Fibroblast of skin of left quadriceps (primary cell): ENCODE measurements around the gene FBN1.

Source experiments
- DNase-seq, 2 experiments: peaks; one replicate each; pipeline ENCODE4 v3.0.0-alpha.2; 2013; ENCODE audit warnings: low read depth in 2 of 2

Gene FBN1

DNA sequence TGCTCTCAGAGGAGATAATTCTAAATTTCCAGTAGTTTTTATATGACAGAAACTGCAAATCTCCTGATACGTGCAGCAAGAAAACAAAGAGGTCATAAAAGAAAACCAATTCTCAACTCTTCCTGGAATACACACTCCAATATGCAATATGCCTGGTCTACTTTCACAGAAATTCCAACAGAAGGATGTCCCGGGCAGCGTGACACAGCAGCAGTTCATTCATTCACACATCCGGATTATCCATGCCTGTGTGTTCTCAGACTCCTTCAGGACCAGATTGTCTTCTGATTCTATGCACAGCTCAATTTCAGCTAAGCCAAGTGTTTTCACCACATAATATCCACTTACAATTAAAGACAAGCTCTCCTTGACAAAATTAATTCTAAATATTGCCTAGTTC, 64.3 kb downstream of the FBN1 start:
- DNase-seq, result no peak

DNA sequence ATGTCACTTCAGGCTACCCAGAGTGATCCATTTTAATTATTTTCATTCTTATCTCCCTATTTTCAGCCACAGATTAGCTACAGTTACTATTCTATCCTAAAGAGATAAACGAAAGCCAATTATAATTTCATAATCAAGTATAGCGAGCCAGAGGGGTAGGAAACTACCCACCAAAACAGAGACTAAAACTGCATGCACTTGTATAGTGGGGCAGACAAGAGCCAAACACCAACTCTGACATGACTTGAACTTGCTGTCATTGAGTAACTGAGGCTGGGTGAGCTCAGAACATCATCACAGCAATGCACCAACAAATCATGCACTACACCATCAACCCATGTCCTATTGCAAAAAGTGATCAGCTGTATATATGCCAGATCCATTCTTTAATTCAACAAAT, 64.8 kb downstream of the FBN1 start:
- DNase-seq, result no peak

DNA sequence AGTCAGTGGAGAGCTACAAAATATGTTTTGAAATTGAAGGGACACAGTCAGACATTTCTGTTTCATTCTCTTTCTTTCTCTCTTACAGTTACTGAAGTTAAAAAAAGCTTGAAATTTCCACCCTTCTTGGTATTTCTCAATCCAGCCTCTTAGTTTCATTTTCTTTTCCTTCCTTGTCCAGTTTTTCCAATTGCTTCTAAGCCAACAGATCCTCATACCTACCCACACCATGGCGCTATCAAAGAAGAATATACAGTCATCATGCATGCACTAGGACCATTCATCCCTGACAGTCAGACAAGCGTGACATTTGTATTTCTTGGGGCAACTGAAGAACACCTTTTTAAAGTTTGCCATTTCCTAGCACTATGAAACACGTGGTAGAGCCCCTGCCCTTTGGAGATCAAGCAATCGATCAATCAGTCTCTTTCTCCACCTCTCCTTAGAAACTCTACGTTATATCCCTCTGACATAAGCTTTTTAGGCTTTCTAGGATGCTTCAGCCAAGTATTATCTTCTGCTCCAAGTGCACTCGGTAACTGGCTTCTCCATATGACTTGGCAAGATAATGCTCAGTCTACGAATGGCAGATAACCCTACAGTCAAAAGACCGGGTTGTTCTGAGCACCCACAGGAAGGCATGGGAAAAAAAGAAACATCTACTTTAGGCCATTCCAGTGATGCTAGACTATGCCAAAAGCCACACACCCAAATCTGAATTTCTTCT, 65.4 kb downstream of the FBN1 start:
- no peak for DNase-seq

DNA sequence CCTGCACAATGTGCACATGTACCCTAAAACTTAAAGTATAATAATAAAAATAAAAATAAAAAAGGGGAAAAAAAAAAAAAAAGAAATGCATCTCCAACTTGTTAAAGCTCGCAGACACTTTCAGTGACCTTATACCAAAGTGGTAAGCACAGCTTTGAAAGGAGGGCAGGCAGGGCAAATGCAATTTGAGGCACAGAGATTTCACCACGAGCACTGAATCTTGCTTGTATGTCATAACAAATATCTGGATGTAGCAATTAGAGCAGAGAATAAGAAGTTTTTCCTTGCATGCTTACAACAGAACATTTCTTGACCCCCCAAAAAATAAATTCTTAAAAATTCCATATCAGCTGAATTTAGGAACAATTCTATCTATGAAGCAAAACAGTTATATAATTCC, 66.5 kb downstream of the FBN1 start:
- no peak for DNase-seq

DNA sequence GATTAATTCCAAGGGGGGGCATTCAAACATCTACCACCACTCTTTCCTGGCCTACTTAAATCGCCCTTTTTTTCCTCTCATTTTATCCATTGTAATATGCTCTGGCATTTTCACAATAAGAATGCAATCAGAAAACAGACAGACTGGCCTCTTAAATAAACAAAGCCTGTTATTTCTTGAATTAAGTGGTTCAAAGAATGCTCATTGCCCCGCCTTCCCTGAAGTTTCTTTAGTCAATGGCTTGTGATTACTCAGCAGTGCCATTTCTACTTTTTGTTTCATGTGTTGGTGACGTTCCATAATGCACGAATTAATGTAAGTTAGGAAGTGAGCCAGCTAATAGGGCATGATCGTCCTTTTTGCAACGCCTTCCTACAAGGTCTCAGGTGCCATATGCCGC, 68.0 kb downstream of the FBN1 start:
- DNase-seq, result no peak

DNA sequence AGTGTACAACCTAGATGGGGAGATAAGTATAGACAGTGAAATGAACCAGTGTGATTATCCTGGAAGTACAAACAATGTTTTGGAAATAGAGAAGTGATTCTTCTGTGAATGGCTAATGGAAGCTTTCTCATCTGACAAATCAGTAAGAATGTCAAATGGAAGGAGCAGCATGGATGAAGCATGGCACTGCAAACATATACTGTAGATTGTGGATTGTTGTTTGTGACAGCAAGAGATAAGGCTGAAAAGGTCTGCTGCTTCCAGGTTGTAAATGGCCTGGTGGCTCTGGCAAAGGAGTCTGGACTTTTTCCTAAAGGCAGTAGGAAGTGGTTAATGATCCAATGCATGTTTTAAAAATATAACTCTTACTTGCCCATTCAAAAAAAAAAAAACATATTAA, 71.3 kb downstream of the FBN1 start:
- DNase-seq, result no peak

DNA sequence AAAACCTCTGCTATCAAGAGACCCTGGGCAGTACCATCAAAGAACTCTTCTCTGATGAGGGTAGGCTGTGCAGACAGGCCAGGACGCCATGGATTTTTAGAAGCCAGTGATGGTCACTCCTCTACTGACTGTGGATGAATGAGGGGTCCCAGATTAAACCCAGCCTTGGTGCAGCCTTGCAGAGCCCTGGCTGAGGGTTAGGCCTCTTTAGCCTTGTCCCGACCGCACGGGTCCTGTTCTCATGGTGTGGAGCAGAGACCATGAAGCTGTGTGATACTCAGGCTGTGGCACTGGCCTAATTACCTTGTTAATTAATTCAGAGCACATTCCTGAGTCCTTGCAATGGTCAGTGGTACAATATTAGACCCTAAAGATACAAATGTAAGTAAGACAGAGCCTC, 71.7 kb downstream of the FBN1 start:
- no peak for DNase-seq

DNA sequence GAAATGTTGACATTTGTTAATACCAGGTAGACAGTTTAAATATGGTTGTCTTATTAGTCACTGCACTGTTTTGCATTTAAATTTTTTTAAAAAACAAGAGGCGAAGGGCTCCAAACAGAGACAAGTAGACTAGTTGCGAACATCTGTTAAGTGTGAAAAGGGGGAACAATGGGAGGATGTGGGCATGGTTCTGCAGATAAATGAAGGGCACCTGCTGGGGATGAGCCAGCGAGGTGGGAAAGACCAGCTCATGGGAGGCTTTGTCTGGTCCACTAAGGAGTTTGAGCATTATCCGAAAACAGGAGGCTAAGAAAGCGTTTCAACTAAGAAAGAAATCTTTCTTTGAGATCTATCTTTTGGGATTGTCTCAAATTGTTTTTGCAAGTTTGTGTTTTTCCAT, 72.7 kb downstream of the FBN1 start:
- no peak for DNase-seq

DNA sequence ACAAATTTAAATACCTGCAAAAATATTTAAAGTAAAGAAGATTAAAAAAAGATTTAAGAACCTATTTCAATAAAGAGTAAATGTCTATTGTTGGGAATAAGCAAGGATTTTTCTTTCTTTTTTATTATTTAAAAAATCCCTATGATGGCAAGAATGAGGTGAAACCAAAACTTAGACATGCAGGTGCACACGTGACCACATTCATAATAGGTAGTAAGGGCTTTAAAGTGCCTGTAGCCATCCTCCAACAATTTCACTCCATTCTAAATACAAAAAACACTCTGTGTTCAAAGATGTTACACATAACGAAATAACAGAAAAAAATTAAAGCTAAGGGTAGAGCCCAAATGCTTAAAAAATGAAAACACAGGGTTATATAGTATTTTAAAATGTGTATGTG, 74.0 kb downstream of the FBN1 start:
- DNase-seq, result no peak

DNA sequence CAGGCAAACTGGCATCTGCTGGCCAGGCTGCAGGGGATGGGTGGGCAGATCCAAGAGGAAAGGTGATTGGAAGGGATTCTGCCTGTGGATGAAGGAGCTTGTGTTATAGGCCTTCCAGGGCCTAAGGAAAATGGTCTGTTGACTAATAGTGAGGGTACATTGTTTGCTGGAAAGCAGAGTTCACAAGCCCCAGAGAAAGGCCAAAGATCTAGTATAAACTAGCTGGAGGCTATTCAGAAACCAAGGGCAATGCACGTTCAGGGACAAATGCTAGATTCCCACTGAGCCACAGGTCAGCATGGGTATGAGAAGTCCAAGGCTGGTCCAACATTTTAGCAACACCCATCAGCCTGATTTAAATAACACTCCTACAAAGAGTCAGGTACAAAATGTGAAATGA, 74.7 kb downstream of the FBN1 start:
- no peak for DNase-seq

DNA sequence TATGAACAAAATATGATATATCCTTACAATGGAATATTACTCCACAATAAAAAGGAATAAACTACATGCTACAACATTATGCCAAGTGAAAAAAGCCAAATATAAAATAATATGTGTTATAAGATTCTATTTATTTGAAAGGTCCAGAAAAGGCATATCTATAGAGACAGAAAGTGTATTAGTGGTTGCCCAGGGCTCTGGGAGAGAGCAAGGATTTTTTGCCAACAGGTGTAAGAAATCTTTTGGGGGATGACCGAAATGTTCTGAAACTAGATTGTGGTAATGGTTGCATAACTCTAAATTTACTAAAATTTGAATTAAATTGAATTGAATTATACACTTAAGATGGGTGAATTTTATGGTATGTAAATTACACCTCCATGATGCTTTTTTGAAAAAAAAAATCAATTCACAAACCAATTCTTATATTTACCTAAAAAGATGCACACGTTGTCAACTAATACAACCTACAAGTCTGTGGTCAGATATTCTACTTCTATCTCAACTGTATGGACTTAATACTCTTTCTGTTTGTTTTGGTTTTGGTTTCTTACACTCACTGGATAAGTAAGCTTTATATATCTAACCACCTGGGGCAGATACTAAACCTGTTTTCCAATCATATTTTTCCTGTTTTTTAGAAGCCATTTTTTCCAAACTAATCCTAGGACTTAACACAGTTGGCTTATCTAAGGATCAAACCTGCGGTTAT, 75.8 kb downstream of the FBN1 start:
- DNase-seq, result no peak

DNA sequence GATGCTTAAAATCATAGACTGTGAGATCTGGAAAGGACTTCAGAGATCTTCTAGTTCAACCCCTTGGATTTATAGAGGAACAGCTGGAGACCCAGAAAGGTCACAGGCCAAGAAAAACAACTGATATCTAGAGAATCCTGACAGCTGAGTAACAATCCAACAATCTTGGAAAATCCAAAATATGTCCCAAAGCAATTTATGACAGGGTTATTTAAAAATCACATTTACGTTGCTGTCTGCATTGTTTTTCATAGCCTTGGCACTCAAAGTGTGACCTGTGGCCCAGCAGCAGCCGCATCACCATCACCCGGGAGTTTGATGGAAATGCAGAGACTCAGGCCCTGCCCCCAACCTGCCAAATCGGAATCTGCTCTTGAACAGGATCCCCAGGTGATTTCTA, 78.8 kb downstream of the FBN1 start:
- DNase-seq, result no peak

DNA sequence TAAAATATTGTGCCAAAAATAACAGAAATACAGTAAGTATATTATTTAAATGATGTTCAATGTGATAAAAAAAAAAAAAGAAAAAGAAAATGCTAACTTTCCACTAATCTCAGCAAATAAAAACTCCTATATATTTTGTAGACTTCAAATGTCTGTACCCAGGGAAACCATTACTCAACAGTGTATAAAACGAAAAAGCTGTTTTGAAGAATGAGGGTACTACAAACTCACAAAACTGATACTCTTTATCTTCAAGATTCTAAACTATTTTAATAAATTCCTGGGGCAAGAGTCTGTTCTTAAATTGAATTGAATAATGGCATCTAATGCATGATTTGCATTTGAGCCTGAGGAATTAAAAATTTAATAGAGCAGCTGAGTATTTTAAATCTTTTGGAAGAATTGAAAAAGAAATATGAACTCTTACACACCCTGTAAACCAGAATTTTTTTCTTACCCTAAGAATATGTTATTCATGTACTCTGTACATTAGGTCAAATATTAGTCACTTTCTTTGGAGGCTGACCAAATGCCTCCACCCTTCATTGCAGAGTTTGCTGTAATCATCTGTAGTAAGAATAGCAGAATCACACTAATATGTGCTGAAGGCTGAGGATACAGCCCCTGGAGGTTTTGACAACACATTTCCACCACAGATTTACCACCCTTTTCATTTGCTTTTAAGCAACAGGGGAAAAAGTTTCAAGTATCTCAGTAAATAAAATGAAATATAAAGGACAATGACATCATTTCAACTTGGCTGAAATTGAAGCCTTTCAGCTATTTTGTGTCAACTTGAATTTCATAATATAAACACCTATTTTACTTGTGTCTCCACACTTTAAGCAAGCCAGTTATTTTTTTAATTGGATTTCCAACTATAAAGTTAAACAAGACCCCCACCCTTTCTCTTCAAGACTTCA, 79.7 kb downstream of the FBN1 start:
- peak; percentile 92 for DNase-seq

DNA sequence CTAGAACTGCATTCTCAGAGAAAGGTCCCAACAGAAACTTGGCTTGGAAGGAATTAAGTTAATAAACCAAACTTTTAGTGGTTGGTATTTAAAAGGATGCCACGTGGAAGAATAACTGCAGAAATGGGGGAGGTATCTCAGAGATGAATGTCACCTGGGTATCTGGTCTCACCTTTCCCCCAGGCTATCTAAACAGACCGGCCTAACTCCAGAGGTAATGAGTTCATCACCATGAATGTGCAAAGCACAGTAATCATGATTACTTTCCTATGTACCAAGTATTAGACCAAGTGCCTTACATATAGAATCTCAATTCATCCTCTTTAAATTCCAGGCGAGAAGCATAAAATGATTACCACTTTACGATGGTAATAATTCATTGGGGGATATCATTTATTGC, 80.8 kb downstream of the FBN1 start:
- no peak for DNase-seq

DNA sequence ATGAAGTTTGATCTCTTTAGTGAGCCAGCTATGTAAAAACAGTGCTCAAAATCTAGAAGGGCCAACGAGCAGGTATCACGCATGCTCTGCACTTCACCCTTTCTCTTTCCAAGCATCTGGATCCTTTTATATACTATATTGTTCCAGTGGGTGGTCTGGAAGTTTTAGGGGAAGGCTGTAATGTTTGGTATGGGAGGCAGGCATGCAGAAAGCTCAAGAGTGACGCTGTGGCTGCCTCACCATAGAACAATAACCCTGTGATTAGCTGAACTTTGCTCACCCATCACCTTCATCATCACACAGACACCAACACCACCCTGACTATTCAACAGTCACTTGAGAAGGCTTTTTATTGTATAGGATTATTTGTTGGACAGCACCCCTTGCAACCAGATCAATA, 81.6 kb downstream of the FBN1 start:
- peak; percentile 77 to 78 for DNase-seq

DNA sequence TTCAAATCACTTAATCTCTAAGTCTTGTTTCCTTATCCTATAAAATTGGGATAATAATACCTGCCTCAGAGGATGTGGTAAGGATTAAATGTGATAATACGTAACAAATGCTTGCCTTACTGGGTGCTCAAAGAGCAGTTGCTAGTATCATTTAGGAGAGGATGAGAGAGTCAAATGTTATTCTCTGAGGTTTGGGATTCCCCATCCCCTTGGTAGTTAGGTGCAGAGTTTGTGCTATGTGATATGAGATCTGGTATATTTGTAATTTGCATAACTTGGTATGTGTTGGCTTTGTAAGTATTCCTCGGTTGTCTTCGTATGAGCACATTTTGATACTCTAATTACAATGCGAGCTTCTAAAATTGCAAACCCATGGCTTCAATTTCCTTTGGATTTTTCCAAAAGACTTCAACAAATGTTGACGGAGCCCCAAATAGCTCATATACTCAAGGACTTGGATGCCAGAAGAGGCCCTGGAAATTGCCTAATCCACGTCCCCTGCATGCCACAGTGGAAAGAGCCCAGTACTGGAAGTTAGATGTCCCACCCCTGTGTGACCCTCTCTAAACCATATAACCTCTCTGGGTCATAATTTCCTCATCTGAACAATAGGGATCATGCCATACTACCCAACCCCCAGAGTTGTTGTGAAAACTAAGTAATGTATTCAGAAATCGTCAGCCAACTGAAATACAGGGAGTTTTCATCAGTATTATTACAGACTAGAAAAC, 85.0 kb downstream of the FBN1 start:
- DNase-seq, result no peak

DNA sequence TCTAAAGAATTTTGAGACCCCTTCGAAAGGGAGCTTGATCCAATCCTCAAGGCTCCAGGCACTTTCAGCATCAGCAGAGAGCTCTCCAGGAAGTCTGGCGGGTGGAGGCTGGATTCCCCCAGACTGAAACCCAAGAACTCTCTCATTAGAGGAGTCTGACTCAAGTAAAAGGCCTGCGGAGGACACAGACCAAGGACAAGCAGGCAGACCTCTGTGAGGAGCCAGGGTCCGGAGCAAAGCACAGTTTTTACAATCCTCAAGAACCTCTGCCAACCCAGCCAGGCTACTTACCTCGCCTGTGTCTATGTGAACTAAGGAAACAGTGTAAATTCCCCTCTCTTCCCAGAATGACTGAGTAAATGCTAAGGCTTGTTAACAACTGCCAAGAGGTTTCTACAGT, 86.2 kb downstream of the FBN1 start:
- peak; percentile 65 to 67 for DNase-seq

DNA sequence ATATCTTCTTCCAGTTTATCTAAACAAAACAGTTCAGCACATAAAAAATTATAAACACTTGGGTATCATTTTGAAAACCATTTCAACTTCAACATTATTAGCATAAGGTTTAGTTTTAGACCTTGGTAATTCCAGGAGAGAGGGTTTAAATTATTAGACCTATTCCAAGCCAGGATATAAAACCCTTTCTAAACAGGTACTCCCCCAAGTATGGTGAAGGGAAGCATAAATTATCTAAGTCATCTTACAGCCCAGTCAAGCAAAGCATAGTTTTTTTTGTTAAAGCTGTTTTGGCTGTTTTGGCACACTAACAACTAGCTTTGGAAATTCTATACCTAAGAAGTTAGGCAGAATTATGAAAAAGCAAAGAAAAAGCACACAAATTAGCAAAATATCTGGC, 87.3 kb downstream of the FBN1 start:
- no peak for DNase-seq

DNA sequence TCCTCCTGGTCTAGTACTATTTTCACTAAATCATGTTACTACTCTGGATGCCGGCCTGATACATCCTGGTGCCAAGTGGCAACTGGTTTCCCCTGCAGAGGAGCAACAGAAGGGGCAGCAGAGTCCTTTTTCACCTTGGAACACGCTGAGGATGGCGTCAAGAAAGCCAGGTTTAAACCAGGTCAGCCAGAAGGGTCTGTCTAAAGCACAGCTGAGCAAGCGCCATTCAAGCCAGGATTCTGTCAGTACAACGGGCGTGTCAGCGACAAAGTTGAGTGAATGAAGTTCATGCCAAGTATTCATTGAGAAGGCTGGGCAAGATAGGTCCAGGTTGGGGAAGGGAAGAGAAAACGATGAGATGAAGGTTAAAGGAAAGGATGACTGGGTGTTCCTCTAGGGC, 88.2 kb downstream of the FBN1 start:
- no peak for DNase-seq

DNA sequence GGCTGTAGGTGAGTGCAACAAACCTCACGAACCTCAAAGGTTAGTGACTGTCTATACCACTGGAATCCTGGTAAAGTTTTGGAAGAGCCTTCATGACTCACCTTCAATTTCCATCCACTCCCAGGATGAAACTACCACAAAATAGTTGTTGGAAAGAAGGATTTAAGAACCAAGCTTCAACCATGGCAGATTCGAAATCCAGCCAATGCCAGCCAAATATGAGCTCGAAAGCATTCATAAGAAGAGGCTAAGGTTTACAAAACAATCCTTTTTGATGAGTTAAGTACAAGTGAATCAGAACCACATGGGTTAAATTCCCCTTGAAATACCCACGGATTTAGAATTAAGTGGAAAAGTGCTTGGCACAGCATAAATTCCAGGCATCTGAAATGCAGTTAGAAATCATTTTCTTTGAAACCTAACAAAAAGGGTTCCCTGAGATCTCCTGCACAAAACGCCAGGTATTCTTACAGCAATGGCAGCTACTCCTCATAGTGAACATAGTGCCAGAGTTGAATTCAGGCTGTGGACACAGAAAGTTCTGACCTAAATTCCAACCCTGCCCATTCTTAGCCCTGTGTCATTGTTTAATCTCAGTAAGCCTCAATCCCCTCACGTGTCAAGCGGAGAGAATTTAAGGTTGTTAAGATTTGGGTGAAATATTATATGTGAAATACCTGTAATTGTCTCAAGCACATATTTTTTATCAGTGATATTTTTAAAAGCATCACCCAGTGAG, 89.2 kb downstream of the FBN1 start:
- no peak for DNase-seq

DNA sequence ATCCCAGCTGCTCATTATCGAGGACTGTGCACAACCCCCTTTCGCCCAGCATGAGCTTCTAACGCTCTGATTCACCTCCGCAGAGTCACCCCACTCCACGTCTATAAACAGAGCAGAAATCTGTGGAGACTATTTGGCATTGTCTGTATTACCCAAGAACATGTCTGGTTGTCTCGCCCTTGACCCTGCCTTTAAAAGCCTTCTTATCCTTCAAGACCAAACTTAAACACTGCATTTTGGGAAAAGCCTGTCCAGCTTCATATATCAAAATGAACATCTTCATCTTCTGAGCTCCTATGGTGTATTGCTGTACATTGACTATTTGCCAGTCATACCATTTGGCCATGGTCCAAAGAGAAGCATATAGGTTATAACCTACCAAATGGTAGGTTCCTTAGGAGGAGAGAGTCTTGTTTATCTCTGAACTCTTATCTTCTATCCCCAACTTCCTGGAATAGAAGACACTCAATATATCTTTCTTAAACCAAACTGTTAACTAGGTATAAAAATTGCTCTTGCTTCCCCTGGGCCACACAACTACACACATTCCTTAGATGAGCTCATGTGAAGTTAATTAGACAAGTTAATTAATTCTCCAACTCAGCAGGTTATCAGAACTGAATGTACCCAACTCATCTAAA, 90.1 kb downstream of the FBN1 start:
- no peak for DNase-seq
